WI38 (cell line): ENCODE measurements around the gene MAPK1.
"Not testable (repeated sequence)": the region's sequence is repeated elsewhere in the genome, so short reads cannot be mapped to it uniquely, and the experiment has no call there.

Source experiments
- H3K4me3 ChIP-seq: 2 replicates; pipeline ENCODE4 v1.5.1; 2011; ENCODE audit warnings: low read depth, mild to moderate bottlenecking, control low read depth, low read length
- TF ChIP-seq, protein P1 (sequence below): IDR thresholded peaks from 2 replicates; pipeline ENCODE4 v1.5.1; 2012; ENCODE audit warnings: low read depth, mild to moderate bottlenecking, control low read depth, low read length

The MAPK1 gene

GRCh38 chr22:21827628-21828267, 39.7 kb downstream of the MAPK1 start:
- H3K4me3 ChIP-seq = no peak overlapping the region
- TF ChIP-seq, protein P1, sequence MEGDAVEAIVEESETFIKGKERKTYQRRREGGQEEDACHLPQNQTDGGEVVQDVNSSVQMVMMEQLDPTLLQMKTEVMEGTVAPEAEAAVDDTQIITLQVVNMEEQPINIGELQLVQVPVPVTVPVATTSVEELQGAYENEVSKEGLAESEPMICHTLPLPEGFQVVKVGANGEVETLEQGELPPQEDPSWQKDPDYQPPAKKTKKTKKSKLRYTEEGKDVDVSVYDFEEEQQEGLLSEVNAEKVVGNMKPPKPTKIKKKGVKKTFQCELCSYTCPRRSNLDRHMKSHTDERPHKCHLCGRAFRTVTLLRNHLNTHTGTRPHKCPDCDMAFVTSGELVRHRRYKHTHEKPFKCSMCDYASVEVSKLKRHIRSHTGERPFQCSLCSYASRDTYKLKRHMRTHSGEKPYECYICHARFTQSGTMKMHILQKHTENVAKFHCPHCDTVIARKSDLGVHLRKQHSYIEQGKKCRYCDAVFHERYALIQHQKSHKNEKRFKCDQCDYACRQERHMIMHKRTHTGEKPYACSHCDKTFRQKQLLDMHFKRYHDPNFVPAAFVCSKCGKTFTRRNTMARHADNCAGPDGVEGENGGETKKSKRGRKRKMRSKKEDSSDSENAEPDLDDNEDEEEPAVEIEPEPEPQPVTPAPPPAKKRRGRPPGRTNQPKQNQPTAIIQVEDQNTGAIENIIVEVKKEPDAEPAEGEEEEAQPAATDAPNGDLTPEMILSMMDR = no peak

- TF ChIP-seq, protein P1 = no peak
- no peak overlapping the region for H3K4me3 ChIP-seq
Measured at GRCh38 chr22:21826204-21826603, 41.2 kb downstream of the MAPK1 start.

DNA sequence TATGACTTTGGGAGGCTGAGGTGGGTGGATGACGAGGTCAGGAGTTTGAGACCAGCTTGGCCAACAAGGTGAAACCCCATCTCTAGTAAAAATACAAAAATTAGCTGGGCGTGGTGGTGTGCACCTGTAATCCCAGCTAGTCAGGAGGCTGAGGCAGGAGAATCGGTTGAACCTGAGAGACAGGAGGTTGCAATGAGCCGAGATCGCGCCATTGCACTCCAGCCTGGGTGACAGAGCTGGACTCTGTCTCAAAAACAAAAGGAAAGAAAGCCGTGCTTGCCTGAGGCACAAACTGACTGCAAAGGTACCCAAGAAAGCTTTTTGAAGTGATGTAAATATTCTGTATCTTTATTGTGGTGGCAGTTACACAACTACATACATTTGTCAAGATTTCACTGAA, 42.5 kb downstream of the MAPK1 start:
- not testable (repeated sequence) for H3K4me3 ChIP-seq

DNA sequence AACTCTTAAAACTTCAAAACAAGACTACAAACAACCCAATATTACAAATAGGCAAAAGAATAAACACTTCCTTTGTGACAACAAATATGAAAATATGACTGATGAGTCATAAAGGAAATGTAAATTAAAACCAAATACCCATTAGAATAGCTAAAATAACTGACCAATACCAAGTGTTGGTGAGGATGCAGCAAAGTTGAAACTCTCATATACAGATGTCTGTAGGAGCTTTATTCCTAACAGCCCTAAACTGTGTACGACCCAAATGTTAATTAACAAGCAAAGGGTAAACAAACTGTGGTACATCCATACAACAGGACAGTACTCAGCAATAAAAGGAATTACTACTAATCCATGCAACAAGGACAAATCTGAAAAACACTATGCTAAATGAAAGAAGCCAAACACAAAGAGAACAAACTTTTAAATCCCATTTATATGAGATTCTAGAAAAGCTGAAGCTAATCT, 43.0 kb downstream of the MAPK1 start:
- TF ChIP-seq, protein P1 = no peak
- no peak overlapping the region for H3K4me3 ChIP-seq

DNA sequence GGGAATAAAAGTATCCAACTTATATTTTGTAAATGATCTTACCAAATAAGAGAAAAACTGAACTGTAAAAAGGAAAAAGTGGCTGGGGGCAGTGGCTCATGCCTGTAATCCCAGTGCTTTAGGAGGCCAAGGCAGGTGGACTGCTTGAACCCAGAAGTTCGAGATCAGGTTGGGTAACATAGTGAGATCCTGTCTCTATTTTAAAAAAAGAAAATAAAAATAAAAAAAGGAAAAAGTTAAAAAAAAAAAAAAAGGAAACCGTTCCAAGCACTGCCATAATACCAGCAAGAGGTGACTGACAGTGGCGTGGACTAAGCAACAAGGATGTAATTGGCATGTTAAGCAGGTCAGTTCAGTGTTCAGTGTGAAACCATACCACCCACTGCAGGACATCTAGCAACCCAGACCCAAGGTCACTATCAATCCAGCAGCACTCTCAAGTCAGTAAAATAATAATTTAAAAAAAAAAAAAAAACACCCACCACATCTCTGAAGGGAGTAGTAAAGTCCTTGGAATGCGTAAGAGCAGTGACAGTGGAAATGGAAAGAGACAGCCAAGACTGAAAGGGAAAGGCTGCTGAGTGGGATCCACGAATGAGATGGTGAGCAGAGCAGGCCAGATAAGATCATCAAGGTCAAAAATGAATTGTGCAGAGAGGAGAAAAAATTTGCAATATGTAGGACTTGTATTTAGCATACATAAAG, 43.6 kb downstream of the MAPK1 start:
- TF ChIP-seq, protein P1 = no peak
- H3K4me3 ChIP-seq = no peak overlapping the region

DNA sequence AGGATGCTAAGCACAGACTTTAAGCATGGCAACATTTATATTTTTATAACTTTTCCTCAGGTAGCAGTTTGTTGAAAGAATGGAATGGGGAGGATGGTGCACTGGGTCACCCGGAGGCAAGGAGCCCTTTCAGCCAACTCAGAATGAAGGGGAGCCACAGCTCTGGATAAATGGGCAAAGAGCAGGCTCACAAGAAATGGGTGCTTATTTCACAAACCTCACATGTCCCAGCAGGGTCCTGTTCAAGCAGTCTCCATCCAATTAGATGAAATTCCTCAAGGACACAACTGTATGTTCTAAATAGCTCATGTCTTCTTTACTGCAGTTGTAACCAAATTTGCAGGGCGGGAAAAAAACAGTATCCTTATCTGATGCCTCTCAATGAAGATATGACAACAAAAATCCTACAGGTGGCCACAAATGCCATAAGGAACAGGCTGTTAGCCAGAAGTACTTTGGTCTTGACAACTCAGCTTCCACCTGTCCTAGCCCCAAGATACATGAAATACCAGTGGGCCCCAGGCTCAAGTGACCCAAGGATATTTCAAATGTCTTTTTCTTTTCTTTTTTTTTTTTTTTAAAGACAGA, 48.2 kb downstream of the MAPK1 start:
- H3K4me3 ChIP-seq = no peak overlapping the region
- TF ChIP-seq, protein P1 = no peak

- TF ChIP-seq, protein P1 = no peak
- no peak overlapping the region for H3K4me3 ChIP-seq
Measured at GRCh38 chr22:21818487-21819182, 48.8 kb downstream of the MAPK1 start.

GRCh38 chr22:21817497-21817853, 50.0 kb downstream of the MAPK1 start:
- not testable (repeated sequence) for H3K4me3 ChIP-seq
